ENCODE results near the gene STIMATE. TPM values are rescaled to one million over a fixed set of nuclear protein-coding genes. Genes with fewer than 3 reads are reported as not detected.

STIMATE gene
- total and polyA plus RNA-seq, 12 donors = 4.0 to 9.7 (median 6.9) TPM

- H3K27me3 ChIP-seq = no peaks in the 10 kb centered on the region
- H3K27ac ChIP-seq = no peak overlapping the region
- ATAC-seq = no peak
- no peaks in the 10 kb centered on the region for H3K36me3 ChIP-seq
- H3K9me3 ChIP-seq = no peaks in the 10 kb centered on the region
- H3K4me3 ChIP-seq = no peak overlapping the region
- DNase-seq = no peak
- TF ChIP-seq CTCF (IDR thresholded peaks at IDR 0.05) = no peak
- intact Hi-C loops (cut with DNase I) = no loop called here
- no peaks in the 10 kb centered on the region for H3K4me1 ChIP-seq
- WGBS, 2 donors = 93% methylated on average over 9 of the region's 9 CpGs
These were observed 100.9 kb downstream of the STIMATE start for GRCh38 chr3:52796411-52796810.

- WGBS, 2 donors = 58 to 66% methylated on average over 9 of the region's 9 CpGs
- intact Hi-C loops (cut with DNase I) = no loop called here
- Histone ChIP-seq H3K4me3 (no peak overlapping the region), H3K27ac (no peak overlapping the region), H3K4me1 (no peaks in the 10 kb centered on the region), H3K36me3 (no peaks in the 10 kb centered on the region), H3K9me3 (no peaks in the 10 kb centered on the region), H3K27me3 (peaks cover 0 to 3% (median 0%) of the 10 kb centered on the region in 7 donors)
- ATAC-seq (no peak), DNase-seq (no peak)
- TF ChIP-seq CTCF (IDR thresholded peaks at IDR 0.05) = no peak
These were observed 101.9 kb downstream of the STIMATE start for GRCh38 chr3:52795298-52795900.

GRCh38 chr3:52794612-52795099, 102.7 kb downstream of the STIMATE start, which contains the start of gene ITIH3:
TSS of gene ITIH3 (plus strand) at chr3:52794796. CDS start at chr3:52794804, 8 bp downstream.
- Histone ChIP-seq H3K36me3 (no peaks in the 10 kb centered on the region), H3K4me1 (no peaks in the 10 kb centered on the region), H3K27me3 (peaks cover 0 to 3% (median 0%) of the 10 kb centered on the region in 7 donors), H3K9me3 (no peaks in the 10 kb centered on the region), H3K4me3 (no peak within 1 kb of the TSS), H3K27ac (no peak within 1 kb of the TSS)
- WGBS, 2 donors = 71 to 84% methylated on average over 10 of the region's 10 CpGs
- DNase-seq (no peak), ATAC-seq (no peak)
- TF ChIP-seq CTCF (IDR thresholded peaks at IDR 0.05) = no peak
- intact Hi-C loops (cut with DNase I) = no loop called here

GRCh38 chr3:52793702-52794611, 103.4 kb downstream of the STIMATE start:
- 76% methylated on average over 9 of the region's 9 CpGs for WGBS, 2 donors
- ATAC-seq (no peak), DNase-seq (no peak)

More at GRCh38 chr3:52793702-52794611, 103.4 kb downstream of the STIMATE start:
- Histone ChIP-seq H3K4me1 (no peaks in the 10 kb centered on the region), H3K4me3 (no peak overlapping the region), H3K9me3 (no peaks in the 10 kb centered on the region), H3K27me3 (peaks cover 0 to 3% (median 0%) of the 10 kb centered on the region in 7 donors), H3K27ac (no peak overlapping the region), H3K36me3 (no peaks in the 10 kb centered on the region)
- TF ChIP-seq CTCF (IDR thresholded peaks at IDR 0.05) = no peak
- intact Hi-C loops (cut with DNase I) = no loop called here
